ENCODE data around the gene ZBTB20. TPM values are rescaled to one million over a fixed set of nuclear protein-coding genes. Genes with fewer than 3 reads are reported as not detected.

ZBTB20 gene
- total and polyA plus RNA-seq, 10 of the 15 experiments (the other 5 are each of a cell fraction or from before 2014, with no cell fraction given) = 0.20 to 5.5 (median 2.2) TPM

GRCh38 chr3:114686621-114687020, 460.5 kb downstream of the ZBTB20 start:
- Histone ChIP-seq H4K20me1 (ENCODE audit: control insufficient read depth, insufficient read depth) (no peaks in the 10 kb centered on the region), H3K4me2 (ENCODE audit: control insufficient read depth, insufficient read depth) (no peak overlapping the region), H3K36me3 (ENCODE audit: control insufficient read depth in 2 of 2, insufficient read depth in 2 of 2, low read length in 1 of 2) (no peaks in the 10 kb centered on the region), H3K79me2 (ENCODE audit: control insufficient read depth, insufficient read depth, low read length) (no peaks in the 10 kb centered on the region), H3K9me3 (replicated peaks; ENCODE audit: control insufficient read depth, insufficient read depth, low read length) (no peaks in the 10 kb centered on the region), H3K27ac (ENCODE audit: control insufficient read depth, insufficient read depth) (no peak overlapping the region), H2AFZ (ENCODE audit: control insufficient read depth, low read depth, low read length) (no peak overlapping the region), H3K4me1 (ENCODE audit: control insufficient read depth, insufficient read depth, low read length) (no peaks in the 10 kb centered on the region), H3K9ac (ENCODE audit: control insufficient read depth, insufficient read depth, low read length) (no peak overlapping the region), H3K4me3 (no peak overlapping the region), H3K27me3 (replicated peaks in 1 of 2; ENCODE audit: control insufficient read depth in 2 of 2, insufficient read depth in 2 of 2, low read length in 1 of 2) (no peaks in the 10 kb centered on the region)
- ChIA-PET CTCF (no interaction called here), RAD21 (ENCODE audit: unreplicated experiment) (no interaction called here), POLR2A (interaction anchor here (0.6 kb wide), 1 partner anchor 10 kb away, joined by 3 read pairs; no protein-coding TSS in a partner anchor), SMC1A (ENCODE audit: uncharacterized antibody, unreplicated experiment) (no interaction called here)
- WGBS (ENCODE audit: insufficient coverage, insufficient replicate concordance, low lambda C conversion rate, missing lambda C conversion rate) = 37% methylated on average over 4 of the region's 4 CpGs
- ATAC-seq (no peak), DNase-seq (ENCODE audit: low read depth, low spot score) (no peak), FAIRE-seq (no peak)
- no TSS peak for BruUV-seq (replicated peaks)
- intact Hi-C loops (cut with micrococcal nuclease; ENCODE audit: unreplicated experiment) (no loop called here), in situ Hi-C loops (cut with MboI) (no loop called here)
- TF ChIP-seq EP300 (IDR thresholded peaks at IDR 0.05; ENCODE audit: borderline replicate concordance in 1 of 2, control insufficient read depth in 1 of 2, low read depth in 2 of 2, low read length in 2 of 2) (no peak), MYB (IDR thresholded peaks at IDR 0.05; ENCODE audit: borderline replicate concordance, low read depth, low read length) (no peak)

- 94% methylated on average over 4 of the region's 4 CpGs for WGBS (ENCODE audit: insufficient coverage, insufficient replicate concordance, low lambda C conversion rate, missing lambda C conversion rate)
- no peak overlapping the region for H2AFZ ChIP-seq (ENCODE audit: control insufficient read depth, low read depth, low read length)
- no peaks in the 10 kb centered on the region for H3K4me1 ChIP-seq (ENCODE audit: control insufficient read depth, insufficient read depth, low read length)
- H3K4me2 ChIP-seq (ENCODE audit: control insufficient read depth, insufficient read depth) = no peak overlapping the region
- H3K9ac ChIP-seq (ENCODE audit: control insufficient read depth, insufficient read depth, low read length) = no peak overlapping the region
- no peak overlapping the region for H3K27ac ChIP-seq (ENCODE audit: control insufficient read depth, insufficient read depth)
- ATAC-seq = no peak
- H3K79me2 ChIP-seq (ENCODE audit: control insufficient read depth, insufficient read depth, low read length) = no peaks in the 10 kb centered on the region
- no peaks in the 10 kb centered on the region for H4K20me1 ChIP-seq (ENCODE audit: control insufficient read depth, insufficient read depth)
- no peak for FAIRE-seq
- no peaks in the 10 kb centered on the region for H3K36me3 ChIP-seq (ENCODE audit: control insufficient read depth in 2 of 2, insufficient read depth in 2 of 2, low read length in 1 of 2)
- no peak for DNase-seq (ENCODE audit: low read depth, low spot score)
- no TSS peak for BruUV-seq (replicated peaks)
- H3K4me3 ChIP-seq = no peak overlapping the region
- H3K27me3 ChIP-seq (replicated peaks in 1 of 2; ENCODE audit: control insufficient read depth in 2 of 2, insufficient read depth in 2 of 2, low read length in 1 of 2) = no peaks in the 10 kb centered on the region
- in situ Hi-C loops (cut with MboI) = no loop called here
- ChIA-PET SMC1A (ENCODE audit: uncharacterized antibody, unreplicated experiment) (interaction anchor here (0.7 to 0.9 kb wide), 2 partner anchors 12 to 1366 kb away, joined by 3 read pairs; no protein-coding TSS in a partner anchor), CTCF (interaction anchor here (1.3 kb wide), 1 partner anchor 9 kb away, joined by 4 read pairs; no protein-coding TSS in a partner anchor), POLR2A (no interaction called here), RAD21 (ENCODE audit: unreplicated experiment) (no interaction called here)
- intact Hi-C loops (cut with micrococcal nuclease; ENCODE audit: unreplicated experiment) = no loop called here
- no peaks in the 10 kb centered on the region for H3K9me3 ChIP-seq (replicated peaks; ENCODE audit: control insufficient read depth, insufficient read depth, low read length)
- no peak for TF ChIP-seq RAD21 (IDR thresholded peaks at IDR 0.05; ENCODE audit: insufficient read depth, low read depth, low read length)
- TF ChIP-seq SUZ12 (IDR thresholded peaks at IDR 0.05; ENCODE audit: unreplicated experiment) = no peak
- no peak for TF ChIP-seq MXI1 (IDR thresholded peaks at IDR 0.05; ENCODE audit: low read depth, low read length)
- no peak for TF ChIP-seq HSF1 (IDR thresholded peaks at IDR 0.05; ENCODE audit: low read depth, low read length)
- no peak for TF ChIP-seq ATF7 (IDR thresholded peaks at IDR 0.05; ENCODE audit: low read depth)
- TF ChIP-seq BCL3 (IDR thresholded peaks at IDR 0.05; ENCODE audit: borderline replicate concordance, insufficient read depth, low read depth, low read length, poor library complexity, severe bottlenecking) = no peak
- TF ChIP-seq GATAD2B (conservative IDR thresholded peaks at IDR 0.05; ENCODE audit: low read depth) = no peak
- no peak for TF ChIP-seq PBX3 (IDR thresholded peaks at IDR 0.05; ENCODE audit: insufficient replicate concordance, low read depth, low read length)
- no peak for TF ChIP-seq SRF (IDR thresholded peaks at IDR 0.05; ENCODE audit: low read depth in 2 of 2, low read length in 2 of 2)
Measured at GRCh38 chr3:114685161-114685560, 461.9 kb downstream of the ZBTB20 start.
